NCI-H1105 treated with DMSO at 0.1 percent for 48 hours (cell line): Measurements from ENCODE around the gene ADCY6.
"Not testable (repeated sequence)": the region's sequence is repeated elsewhere in the genome, so short reads cannot be mapped to it uniquely, and the experiment has no call there.

ENCODE experiments used
- DNase-seq: peaks from one replicate; lab custom pipeline; 2025; lab: John Stamatoyannopoulos, UW

The ADCY6 gene

GRCh38 chr12:48750215-48750614 is 38.7 kb downstream of the ADCY6 start:
- no peak for DNase-seq

GRCh38 chr12:48744251-48745008 is 44.5 kb downstream of the ADCY6 start:
- DNase-seq, result peak; percentile 60

GRCh38 chr12:48739618-48740269 is 49.1 kb downstream of the ADCY6 start:
- no peak for DNase-seq

GRCh38 chr12:48736456-48736855 is 52.4 kb downstream of the ADCY6 start:
- no peak for DNase-seq

GRCh38 chr12:48728807-48729206 is 60.1 kb downstream of the ADCY6 start:
- DNase-seq, result no peak

- not testable (repeated sequence) for DNase-seq
Measured at GRCh38 chr12:48720737-48721136, 68.2 kb downstream of the ADCY6 start.

- DNase-seq, result not testable (repeated sequence)
Measured at GRCh38 chr12:48720171-48720570, 68.7 kb downstream of the ADCY6 start.

- DNase-seq, result not testable (repeated sequence)
Measured at GRCh38 chr12:48719002-48719401, 69.9 kb downstream of the ADCY6 start.

- DNase-seq, result no peak
Measured at GRCh38 chr12:48717252-48717695, 71.6 kb downstream of the ADCY6 start.

GRCh38 chr12:48716493-48717251 is 72.2 kb downstream of the ADCY6 start, which contains the start of gene CCNT1:
Gene CCNT1, minus strand, starts transcription at chr12:48716707. Its CDS starts 32 bp downstream, at chr12:48716675.
- DNase-seq, result peak; percentile 96
